ENCODE results near the gene DOCK11.

- TF ChIP-seq SIN3A (IDR thresholded peaks at IDR 0.05; ENCODE audit: borderline replicate concordance, low read depth, low read length), result no peak
- TF ChIP-seq POLR2AphosphoS5 (IDR thresholded peaks at IDR 0.05; ENCODE audit: low read depth, low read length), result 0 out of 2 replicates have a peak, but pooled peaks have one; percentile 30
- peak; percentile 63 for TF ChIP-seq CTCF (IDR thresholded peaks at IDR 0.05)
- peak in 1 of 2 experiments; percentile 15; a peak in 1 of 4 replicates for TF ChIP-seq EP300 (IDR thresholded peaks at IDR 0.05; ENCODE audit: borderline replicate concordance in 1 of 2, low read depth in 1 of 2, low read length in 1 of 2)
- TF ChIP-seq JUND (IDR thresholded peaks at IDR 0.05), result no peak
- no peak for TF ChIP-seq GABPA (IDR thresholded peaks at IDR 0.05; ENCODE audit: low read depth)
- no peak for TF ChIP-seq FOSL2 (IDR thresholded peaks at IDR 0.05; ENCODE audit: borderline replicate concordance, low read depth)
- TF ChIP-seq, protein P1, sequence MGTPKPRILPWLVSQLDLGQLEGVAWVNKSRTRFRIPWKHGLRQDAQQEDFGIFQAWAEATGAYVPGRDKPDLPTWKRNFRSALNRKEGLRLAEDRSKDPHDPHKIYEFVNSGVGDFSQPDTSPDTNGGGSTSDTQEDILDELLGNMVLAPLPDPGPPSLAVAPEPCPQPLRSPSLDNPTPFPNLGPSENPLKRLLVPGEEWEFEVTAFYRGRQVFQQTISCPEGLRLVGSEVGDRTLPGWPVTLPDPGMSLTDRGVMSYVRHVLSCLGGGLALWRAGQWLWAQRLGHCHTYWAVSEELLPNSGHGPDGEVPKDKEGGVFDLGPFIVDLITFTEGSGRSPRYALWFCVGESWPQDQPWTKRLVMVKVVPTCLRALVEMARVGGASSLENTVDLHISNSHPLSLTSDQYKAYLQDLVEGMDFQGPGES (IDR thresholded peaks at IDR 0.05; ENCODE audit: low read depth, low read length), result no peak
- TF ChIP-seq MAX (IDR thresholded peaks at IDR 0.05; ENCODE audit: low read depth), result no peak
- TF ChIP-seq, protein P2, sequence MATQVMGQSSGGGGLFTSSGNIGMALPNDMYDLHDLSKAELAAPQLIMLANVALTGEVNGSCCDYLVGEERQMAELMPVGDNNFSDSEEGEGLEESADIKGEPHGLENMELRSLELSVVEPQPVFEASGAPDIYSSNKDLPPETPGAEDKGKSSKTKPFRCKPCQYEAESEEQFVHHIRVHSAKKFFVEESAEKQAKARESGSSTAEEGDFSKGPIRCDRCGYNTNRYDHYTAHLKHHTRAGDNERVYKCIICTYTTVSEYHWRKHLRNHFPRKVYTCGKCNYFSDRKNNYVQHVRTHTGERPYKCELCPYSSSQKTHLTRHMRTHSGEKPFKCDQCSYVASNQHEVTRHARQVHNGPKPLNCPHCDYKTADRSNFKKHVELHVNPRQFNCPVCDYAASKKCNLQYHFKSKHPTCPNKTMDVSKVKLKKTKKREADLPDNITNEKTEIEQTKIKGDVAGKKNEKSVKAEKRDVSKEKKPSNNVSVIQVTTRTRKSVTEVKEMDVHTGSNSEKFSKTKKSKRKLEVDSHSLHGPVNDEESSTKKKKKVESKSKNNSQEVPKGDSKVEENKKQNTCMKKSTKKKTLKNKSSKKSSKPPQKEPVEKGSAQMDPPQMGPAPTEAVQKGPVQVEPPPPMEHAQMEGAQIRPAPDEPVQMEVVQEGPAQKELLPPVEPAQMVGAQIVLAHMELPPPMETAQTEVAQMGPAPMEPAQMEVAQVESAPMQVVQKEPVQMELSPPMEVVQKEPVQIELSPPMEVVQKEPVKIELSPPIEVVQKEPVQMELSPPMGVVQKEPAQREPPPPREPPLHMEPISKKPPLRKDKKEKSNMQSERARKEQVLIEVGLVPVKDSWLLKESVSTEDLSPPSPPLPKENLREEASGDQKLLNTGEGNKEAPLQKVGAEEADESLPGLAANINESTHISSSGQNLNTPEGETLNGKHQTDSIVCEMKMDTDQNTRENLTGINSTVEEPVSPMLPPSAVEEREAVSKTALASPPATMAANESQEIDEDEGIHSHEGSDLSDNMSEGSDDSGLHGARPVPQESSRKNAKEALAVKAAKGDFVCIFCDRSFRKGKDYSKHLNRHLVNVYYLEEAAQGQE (IDR thresholded peaks at IDR 0.05; ENCODE audit: low read depth, low read length), result no peak
- TF ChIP-seq USF2 (IDR thresholded peaks at IDR 0.05; ENCODE audit: borderline replicate concordance, low read depth, low read length), result no peak
- TF ChIP-seq FOXJ3 (CRISPR knock-in tag; IDR thresholded peaks at IDR 0.05), result no peak
- no peak for TF ChIP-seq RAD21 (IDR thresholded peaks at IDR 0.05; ENCODE audit: low read length)
- peak; percentile 37; the same call in 1 of the 2 replicates for TF ChIP-seq TCF12 (IDR thresholded peaks at IDR 0.05)
Observed at GRCh38 chrX:118536687-118537461, 41.3 kb downstream of the DOCK11 start.
